Measurements from ENCODE around the gene ATP5IF1.

- TF ChIP-seq POLR2A (IDR thresholded peaks at IDR 0.05; ENCODE audit: low read length), result peak; percentile 92
- no peak for TF ChIP-seq GATA1 (IDR thresholded peaks at IDR 0.05; ENCODE audit: low read depth, low read length)
Observed at GRCh38 chr1:28232558-28233263, 3.2 kb upstream of the ATP5IF1 start, which contains the start of gene DNAJC8.
